GM12878 (cell line): Measurements from ENCODE around the gene TTYH1. TPM values are rescaled to one million over a fixed set of nuclear protein-coding genes. Genes with fewer than 3 reads are reported as not detected.

Experiments
- ATAC-seq: fragments of 200-7000 bp; cut with Tn5 transposase; 3 replicates; pipeline ENCODE4 v1.9.1; 2020; ENCODE audit warnings: mild to moderate bottlenecking, moderate library complexity
- BruUV-seq: library from RNA; stranded (reverse); fragments of 400-500 nt; replicated peaks from 2 replicates; lab custom pipeline; 2021; lab: Mats Ljungman, UMichigan
- CTCF ChIA-PET: fragments of 300-600 bp; sonication (Branson Sonifier 250); formaldehyde crosslinking; extraction: SDS; loops from one replicate; lab custom pipeline; 2021; ENCODE audit warnings: inconsistent platforms; lab: Yijun Ruan, JAX
- POLR2A ChIA-PET: fragments of 350-600 bp; formaldehyde crosslinking; extraction: SDS; loops from one replicate; lab custom pipeline; 2021; ENCODE audit warnings: inconsistent platforms; lab: Charles Lee
- RAD21 ChIA-PET: fragments of 300-600 bp; sonication (Branson Sonifier 250); formaldehyde crosslinking; loops from one replicate; lab custom pipeline; 2023; ENCODE audit warnings: antibody characterized with exemption; ENCODE audit not compliant: unreplicated experiment; lab: Charles Lee
- SMC1A ChIA-PET: fragments of 300-600 bp; sonication (Branson Sonifier 250); formaldehyde crosslinking; loops from one replicate; lab custom pipeline; 2023; ENCODE audit not compliant: unreplicated experiment, uncharacterized antibody; lab: Charles Lee
- DNase-seq: peaks from one replicate; pipeline ENCODE4 v3.0.0-alpha.2; 2011; ENCODE audit warnings: low read depth, low spot score
- FAIRE-seq: peaks from 3 replicates; lab custom pipeline; 2011; peaks lifted over from hg19 to GRCh38; lab: Jason Lieb, UNC
- H2AFZ ChIP-seq: 2 replicates; pipeline ENCODE4 v1.6.0; 2011; ENCODE audit warnings: low read depth, low read length, control low read depth; ENCODE audit not compliant: control insufficient read depth
- H3K27ac ChIP-seq: 2 replicates; pipeline ENCODE4 v1.5.1; 2011; ENCODE audit warnings: control low read depth; ENCODE audit not compliant: control insufficient read depth, insufficient read depth
- H3K27me3 ChIP-seq, 2 experiments: replicated peaks in 1 of 2; 2 replicates each; pipeline versions ENCODE4 v1.6.0 to v1.6.1; 2011; ENCODE audit warnings: low read length in 1 of 2; ENCODE audit not compliant: control insufficient read depth in 2 of 2, insufficient read depth in 2 of 2
- H3K36me3 ChIP-seq, 2 experiments: 2 replicates each; pipeline ENCODE4 v1.5.1; 2011; ENCODE audit warnings: low read length in 1 of 2; ENCODE audit not compliant: control insufficient read depth in 2 of 2, insufficient read depth in 2 of 2
- H3K4me1 ChIP-seq: 2 replicates; pipeline ENCODE4 v1.6.1; 2011; ENCODE audit warnings: mild to moderate bottlenecking, low read length, moderate library complexity, mixed read lengths; ENCODE audit not compliant: control insufficient read depth, insufficient read depth
- H3K4me2 ChIP-seq: 2 replicates; pipeline ENCODE4 v1.6.0; 2011; ENCODE audit warnings: control low read depth; ENCODE audit not compliant: control insufficient read depth, insufficient read depth
- H3K4me3 ChIP-seq: fragments of 200-600 bp; sonication (generic); 2 replicates; pipeline ENCODE4 v1.5.1; 2016
- H3K79me2 ChIP-seq: 2 replicates; pipeline ENCODE4 v1.6.0; 2011; ENCODE audit warnings: low read length; ENCODE audit not compliant: control insufficient read depth, insufficient read depth
- H3K9ac ChIP-seq: 2 replicates; pipeline ENCODE4 v1.8.0; 2011; ENCODE audit warnings: low read length, control low read depth, mixed read lengths; ENCODE audit not compliant: control insufficient read depth, insufficient read depth
- H3K9me3 ChIP-seq: replicated peaks from 3 replicates; pipeline ENCODE4 v1.5.1; 2011; ENCODE audit warnings: mild to moderate bottlenecking, low read length; ENCODE audit not compliant: control insufficient read depth, insufficient read depth
- H4K20me1 ChIP-seq: 2 replicates; pipeline ENCODE4 v1.6.0; 2011; ENCODE audit not compliant: control insufficient read depth, insufficient read depth
- REST ChIP-seq: IDR thresholded peaks from 2 replicates; pipeline ENCODE4 v1.6.1; 2012; ENCODE audit warnings: mild to moderate bottlenecking, low read depth, low read length
- SUPT20H ChIP-seq: IDR thresholded peaks from 2 replicates; pipeline ENCODE4 v1.6.1; 2011; ENCODE audit warnings: low read depth, mild to moderate bottlenecking, low read length, moderate library complexity, borderline replicate concordance; ENCODE audit not compliant: control insufficient read depth
- ZNF622 ChIP-seq: fragments of 450-650 bp; IDR thresholded peaks from 2 replicates; pipeline ENCODE4 v1.6.1; 2017; ENCODE audit warnings: mild to moderate bottlenecking, inconsistent platforms
- WGBS: methylation state at CpG from one replicate; pipeline ENCODE4 v1.1.6; 2016; ENCODE audit warnings: low lambda C conversion rate; ENCODE audit not compliant: insufficient replicate concordance, insufficient coverage; ENCODE audit errors: missing lambda C conversion rate; 5-methylcytosine and 5-hydroxymethylcytosine counted together
- in situ Hi-C: fragments of 300-500 bp; cut with MboI; formaldehyde crosslinking; loops from 9 replicates; pipeline ENCODE4 v1.14.3; 2018; ENCODE audit warnings: mixed read lengths
- intact Hi-C: fragments of 100-400 bp; cut with micrococcal nuclease; formaldehyde crosslinking; loops from one replicate; pipeline ENCODE4 v1.14.2; 2022; ENCODE audit not compliant: unreplicated experiment
- polyA plus RNA-seq, 11 experiments: library from polyadenylated mRNA; depleted of rRNA in 4 of 11; unstranded in 6 of 11; stranded (reverse) in 5 of 11; fragments of >200 nt; fragmentation: Nextera tagmentation in 4 of 11; fragmentation: Illumina TruSeq in 1 of 11; extraction: Ambion mirVana in 4 of 11; extraction: Trizol in 1 of 11; gene quantifications; 1 replicate in 1 of 11; 2 replicates in 10 of 11; pipeline versions ENCODE4 v1.2.1 to v1.2.3, GENCODE V29; 2011 to 2016; ENCODE audit warnings: inconsistent platforms in 2 of 11, missing spikeins in 2 of 11, low read depth in 1 of 11
- total RNA-seq, 4 experiments: library from RNA; depleted of rRNA in 3 of 4; stranded (reverse); fragments of >200 nt in 3 of 4; fragmentation: Illumina TruSeq in 1 of 4; extraction: Trizol in 1 of 4; gene quantifications; 2 replicates each; pipeline versions ENCODE4 v1.2.1 to v1.2.3, GENCODE V29; 2013 to 2021

Gene TTYH1
- total and polyA plus RNA-seq, 10 of the 15 experiments (the other 5 are each of a cell fraction or from before 2014, with no cell fraction given), result 0.01 to 0.36 (median 0.09) TPM; not detected in 3

DNA sequence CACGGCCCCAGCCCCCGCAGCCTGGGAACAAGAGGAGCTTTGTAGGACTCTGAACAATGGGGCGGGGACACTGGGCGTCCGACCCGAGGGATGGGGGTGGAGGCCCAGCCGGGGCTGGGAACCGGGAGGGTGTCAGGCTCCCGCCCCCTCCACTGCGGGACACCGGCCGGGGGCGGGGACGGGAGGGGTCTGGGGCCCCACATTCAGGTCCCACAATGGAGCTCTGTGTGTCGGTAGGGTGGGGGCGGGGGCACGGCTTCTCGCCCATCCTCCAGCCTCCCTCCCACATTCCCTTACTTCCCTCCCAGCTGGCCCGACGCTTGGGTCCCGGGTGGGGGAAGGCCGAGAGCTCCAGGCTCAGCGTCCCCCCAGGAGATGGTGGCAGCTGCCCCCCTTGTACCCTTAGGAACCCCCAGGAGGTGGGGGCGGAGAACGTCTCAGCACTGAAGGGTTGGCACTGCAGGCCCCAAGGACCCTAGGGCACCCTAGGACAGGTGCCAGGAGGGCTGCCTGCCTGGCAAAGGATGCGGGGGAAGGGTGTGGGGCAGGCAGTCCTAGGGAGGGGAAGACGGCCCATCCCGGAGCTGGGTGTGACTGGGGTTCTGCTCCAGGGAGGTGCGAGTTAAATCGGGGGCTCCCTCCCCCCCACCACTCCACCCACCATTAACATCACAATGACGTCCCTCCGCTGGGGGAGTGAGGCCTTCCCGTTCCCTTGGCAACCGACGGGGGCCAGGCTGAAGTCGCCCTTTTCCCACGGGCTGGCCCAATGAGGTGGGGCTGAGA lies 5.3 kb downstream of the TTYH1 start:
- Histone ChIP-seq H3K9me3 (no peaks in the 10 kb centered on the region), H3K4me2 (no peak overlapping the region), H3K27ac (no peak overlapping the region), H3K36me3 (no peaks in the 10 kb centered on the region), H3K27me3 (peaks cover 0 to 3% of the 10 kb centered on the region in 2 experiments; a peak in 2 of 4 replicates), H3K79me2 (no peaks in the 10 kb centered on the region), H3K9ac (no peak overlapping the region), H4K20me1 (no peaks in the 10 kb centered on the region), H2AFZ (no peak overlapping the region), H3K4me1 (peaks cover 8% of the 10 kb centered on the region), H3K4me3 (no peak overlapping the region)
- ChIA-PET RAD21 (no interaction called here), POLR2A (no interaction called here), CTCF (no interaction called here), SMC1A (interaction anchor here (1.3 kb wide), 1 partner anchor 30 kb away, joined by 3 read pairs; no protein-coding TSS in a partner anchor)
- ATAC-seq (no peak), DNase-seq (no peak), FAIRE-seq (no peak)
- intact Hi-C loops, result no loop called here
- TF ChIP-seq ZNF622, result no peak
- TF ChIP-seq REST, result no peak
- no peak for TF ChIP-seq SUPT20H
- in situ Hi-C loops, result no loop called here
- WGBS, result 34% methylated on average over 16 of the region's 37 CpGs
- BruUV-seq, result no TSS peak
